BLaER1 (cell line): Measurements from ENCODE around the gene GGCX.
"Not testable (repeated sequence)": the region's sequence is repeated elsewhere in the genome, so short reads cannot be mapped to it uniquely, and the experiment has no call there.

Source experiments
- H3K27ac ChIP-seq: shearing (Covaris generic); formaldehyde crosslinking; 2 replicates; pipeline ENCODE4 v1.8.1; 2022
- H3K27me3 ChIP-seq: shearing (Covaris generic); formaldehyde crosslinking; 2 replicates; pipeline ENCODE4 v1.8.1; 2022
- H3K36me3 ChIP-seq: shearing (Covaris generic); formaldehyde crosslinking; 2 replicates; pipeline ENCODE4 v1.8.1; 2022
- H3K4me1 ChIP-seq: shearing (Covaris generic); formaldehyde crosslinking; 2 replicates; pipeline ENCODE4 v1.8.1; 2022
- H3K4me2 ChIP-seq: shearing (Covaris generic); formaldehyde crosslinking; 2 replicates; pipeline ENCODE4 v1.8.1; 2022
- H3K4me3 ChIP-seq: shearing (Covaris generic); formaldehyde crosslinking; 2 replicates; pipeline ENCODE4 v1.8.1; 2022
- H3K9ac ChIP-seq: shearing (Covaris generic); formaldehyde crosslinking; 2 replicates; pipeline ENCODE4 v1.8.1; 2022
- H3K9me3 ChIP-seq: shearing (Covaris generic); formaldehyde crosslinking; 2 replicates; pipeline ENCODE4 v1.8.1; 2022
- H4K20me1 ChIP-seq: shearing (Covaris generic); formaldehyde crosslinking; 2 replicates; pipeline ENCODE4 v1.8.1; 2022
- Cebpa-rat ChIP-seq: shearing (Covaris generic); IDR thresholded peaks from 2 replicates; pipeline ENCODE4 v1.8.1; 2022

Gene GGCX

GRCh38 chr2:85561280-85562212 is at the start of gene GGCX:
Gene GGCX, minus strand, starts transcription at chr2:85561493. Its CDS starts 65 bp downstream, at chr2:85561428.
- no peaks in the 10 kb centered on the region for H3K27me3 ChIP-seq
- peak within 1 kb of the TSS; percentile 98 for H3K4me2 ChIP-seq
- peak within 1 kb of the TSS; percentile 71 for H3K4me3 ChIP-seq
- H3K4me1 ChIP-seq: peaks cover 38% of the 10 kb centered on the region
- no peaks in the 10 kb centered on the region for H3K9me3 ChIP-seq
- H4K20me1 ChIP-seq: peaks cover 37% of the 10 kb centered on the region; the same call in 1 of the 2 replicates
- H3K9ac ChIP-seq: peak within 1 kb of the TSS; percentile 88
- no peak for TF ChIP-seq Cebpa-rat
- peak within 1 kb of the TSS; percentile 87 for H3K27ac ChIP-seq
- peaks cover 33% of the 10 kb centered on the region for H3K36me3 ChIP-seq

- H3K9me3 ChIP-seq: no peaks in the 10 kb centered on the region
- H3K27me3 ChIP-seq: no peaks in the 10 kb centered on the region
- peaks cover 37% of the 10 kb centered on the region for H3K4me1 ChIP-seq
- peak overlapping the region; percentile 0; the same call in 1 of the 2 replicates for H3K9ac ChIP-seq
- H3K4me3 ChIP-seq: no peak overlapping the region
- H3K36me3 ChIP-seq: peaks cover 44% of the 10 kb centered on the region
- no peak for TF ChIP-seq Cebpa-rat
- no peak overlapping the region for H3K27ac ChIP-seq
- no peak overlapping the region for H3K4me2 ChIP-seq
- peaks cover 71% of the 10 kb centered on the region for H4K20me1 ChIP-seq
These were observed 46.2 kb upstream of the GGCX start for GRCh38 chr2:85607268-85608215.

DNA sequence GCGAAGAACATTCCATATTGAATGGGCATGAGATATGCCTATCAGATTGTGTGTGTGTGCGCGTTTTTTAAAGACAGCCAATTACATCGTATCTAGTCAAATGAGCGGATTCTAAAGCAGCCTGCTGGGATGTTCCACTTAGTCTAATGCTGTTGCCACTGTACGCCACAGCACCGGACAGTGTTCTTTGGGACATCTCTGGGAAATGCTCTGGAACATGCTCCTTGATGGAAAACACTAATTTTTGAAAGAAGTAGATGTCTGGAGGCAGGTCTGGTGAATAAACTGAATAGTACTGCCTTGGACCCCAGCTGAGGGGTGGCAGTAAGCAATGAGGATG is 44.8 kb upstream of the GGCX start:
- Histone ChIP-seq H3K9ac (no peak overlapping the region), H3K36me3 (peaks cover 44% of the 10 kb centered on the region), H3K9me3 (no peaks in the 10 kb centered on the region), H3K27ac (no peak overlapping the region), H3K4me1 (peaks cover 39% of the 10 kb centered on the region), H3K4me3 (no peak overlapping the region), H4K20me1 (peaks cover 66% of the 10 kb centered on the region), H3K4me2 (no peak overlapping the region), H3K27me3 (no peaks in the 10 kb centered on the region)
- TF ChIP-seq Cebpa-rat: no peak

- H3K27ac ChIP-seq: no peak overlapping the region
- peaks cover 33% of the 10 kb centered on the region for H3K4me1 ChIP-seq
These were observed 44.3 kb upstream of the GGCX start for GRCh38 chr2:85605406-85606115.

GRCh38 chr2:85604568-85605339 is 43.5 kb upstream of the GGCX start:
- H3K27ac ChIP-seq: no peak overlapping the region
- peaks cover 48% of the 10 kb centered on the region for H3K36me3 ChIP-seq
- TF ChIP-seq Cebpa-rat: no peak
- H3K9ac ChIP-seq: no peak overlapping the region
- H3K4me1 ChIP-seq: peaks cover 27% of the 10 kb centered on the region
- H4K20me1 ChIP-seq: peaks cover 68% of the 10 kb centered on the region
- H3K27me3 ChIP-seq: no peaks in the 10 kb centered on the region
- H3K4me2 ChIP-seq: no peak overlapping the region
- no peaks in the 10 kb centered on the region for H3K9me3 ChIP-seq
- no peak overlapping the region for H3K4me3 ChIP-seq

More at GRCh38 chr2:85605406-85606115, 44.3 kb upstream of the GGCX start:
- Histone ChIP-seq H3K9ac (no peak overlapping the region; the same call in 1 of the 2 replicates), H3K4me3 (no peak overlapping the region), H3K9me3 (no peaks in the 10 kb centered on the region), H3K27me3 (no peaks in the 10 kb centered on the region), H4K20me1 (peaks cover 68% of the 10 kb centered on the region), H3K4me2 (no peak overlapping the region), H3K36me3 (peaks cover 48% of the 10 kb centered on the region)
- TF ChIP-seq Cebpa-rat: no peak

- not testable (repeated sequence) for H3K27me3 ChIP-seq, H3K9ac ChIP-seq, H3K4me3 ChIP-seq, H3K9me3 ChIP-seq, H3K27ac ChIP-seq
- Histone ChIP-seq H3K4me2 (peak overlapping the region; percentile 97), H3K4me1 (peaks cover 27% of the 10 kb centered on the region), H3K36me3 (peaks cover 48% of the 10 kb centered on the region), H4K20me1 (peaks cover 62% of the 10 kb centered on the region)
These were observed 42.8 kb upstream of the GGCX start for GRCh38 chr2:85604133-85604444.

- Histone ChIP-seq H3K4me2 (peak within 1 kb of the TSS; percentile 97), H3K36me3 (peaks cover 47% of the 10 kb centered on the region), H3K27ac (peak within 1 kb of the TSS; percentile 71), H3K9me3 (no peaks in the 10 kb centered on the region), H3K9ac (peak within 1 kb of the TSS; percentile 82), H4K20me1 (peaks cover 49% of the 10 kb centered on the region), H3K4me1 (peaks cover 27% of the 10 kb centered on the region), H3K27me3 (no peaks in the 10 kb centered on the region), H3K4me3 (peak within 1 kb of the TSS; percentile 81)
- TF ChIP-seq Cebpa-rat: no peak
These were observed 41.4 kb upstream of the GGCX start, which contains the start of gene TMEM150A for GRCh38 chr2:85602476-85603234. Gene TMEM150A, minus strand, starts transcription at chr2:85602698. Its CDS starts 750 bp downstream, at chr2:85601948.

- peak overlapping the region; percentile 71 for H3K27ac ChIP-seq
- H3K9ac ChIP-seq: peak overlapping the region; percentile 82; the same call in 1 of the 2 replicates
- peaks cover 34% of the 10 kb centered on the region for H3K4me1 ChIP-seq
- peak overlapping the region; percentile 81 for H3K4me3 ChIP-seq
- peaks cover 48% of the 10 kb centered on the region; the same call in 1 of the 2 replicates for H4K20me1 ChIP-seq
- H3K27me3 ChIP-seq: no peaks in the 10 kb centered on the region
- no peaks in the 10 kb centered on the region for H3K9me3 ChIP-seq
- peaks cover 47% of the 10 kb centered on the region for H3K36me3 ChIP-seq
- no peak for TF ChIP-seq Cebpa-rat
- peak overlapping the region; percentile 97 for H3K4me2 ChIP-seq
These were observed 40.6 kb upstream of the GGCX start for GRCh38 chr2:85601771-85602475.
